Frontal cortex (tissue), 4 donors: Measurements from ENCODE around the gene ANO6. TPM values are rescaled to one million over a fixed set of nuclear protein-coding genes. Genes with fewer than 3 reads are reported as not detected.
"Not testable (repeated sequence)": the region's sequence is repeated elsewhere in the genome, so short reads cannot be mapped to it uniquely, and the experiment has no call there.

Experiments
- DNase-seq, 2 donors: peaks; one replicate each; pipeline ENCODE4 v3.0.0; 2012; ENCODE audit warnings: low spot score in 2 of 2
- FAIRE-seq: peaks from 2 replicates; lab custom pipeline; 2012; peaks lifted over from hg19 to GRCh38; lab: Jason Lieb, UNC
- total RNA-seq: library from RNA; depleted of rRNA; stranded (reverse); fragments of >200 nt; gene quantifications from one replicate; pipeline ENCODE4 v1.2.3, GENCODE V29; 2014
- donor health status: control.
- donor health status: control.
- donor health status: control.

The ANO6 gene
- total RNA-seq, 1 donor from 2014 or later, result 9.4 TPM

- no peak for DNase-seq
- no peak for FAIRE-seq
These were observed 148.0 kb downstream of the ANO6 start for GRCh38 chr12:45363903-45364302.

- no peak for DNase-seq
- FAIRE-seq, result no peak
These were observed 153.1 kb downstream of the ANO6 start for GRCh38 chr12:45368841-45369489.

DNA sequence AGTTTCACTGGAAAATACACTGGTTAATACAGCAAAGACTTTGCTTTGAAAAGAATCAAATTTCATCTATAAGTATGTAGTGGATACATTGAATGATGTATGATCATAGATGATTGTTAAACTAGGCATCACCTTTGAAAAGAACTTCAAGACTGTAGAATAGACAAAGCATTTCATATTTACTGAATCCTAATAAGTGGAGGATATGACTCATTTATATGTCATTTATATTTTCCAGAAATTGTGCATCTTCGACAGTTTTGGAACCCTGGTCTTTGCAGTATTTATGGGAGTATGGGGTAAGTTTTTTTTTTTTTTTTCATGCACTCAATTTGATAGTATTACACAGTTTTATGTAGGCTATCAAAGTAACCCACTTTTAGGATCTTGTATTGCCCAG lies 161.9 kb downstream of the ANO6 start:
- FAIRE-seq (no peak), DNase-seq (no peak)

- DNase-seq (no peak), FAIRE-seq (no peak)
These were observed 163.4 kb downstream of the ANO6 start for GRCh38 chr12:45379261-45379660.

GRCh38 chr12:45381351-45381750 lies 165.5 kb downstream of the ANO6 start:
- DNase-seq, result no peak
- FAIRE-seq, result no peak

DNA sequence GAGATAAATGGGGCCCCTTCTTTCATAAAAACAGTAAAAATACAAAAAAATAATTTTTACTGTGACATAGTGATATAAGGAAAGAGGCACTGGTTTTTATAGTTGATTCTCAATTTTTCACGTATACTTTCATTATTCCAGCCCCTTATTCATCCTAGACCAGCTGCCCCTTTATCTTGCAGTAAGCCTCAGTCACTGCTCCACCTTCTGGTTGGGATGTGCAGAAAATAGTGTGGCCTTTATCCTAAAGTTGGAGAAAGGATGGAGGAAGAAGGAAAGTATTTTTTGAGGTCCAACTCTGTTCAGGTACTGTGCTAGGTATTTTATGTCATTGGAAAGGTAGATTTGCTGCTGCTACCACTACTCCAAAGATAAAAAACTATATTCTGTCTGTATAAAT lies 172.7 kb downstream of the ANO6 start:
- no peak for FAIRE-seq
- DNase-seq, result peak in 1 of 2 donors; percentile 20

DNA sequence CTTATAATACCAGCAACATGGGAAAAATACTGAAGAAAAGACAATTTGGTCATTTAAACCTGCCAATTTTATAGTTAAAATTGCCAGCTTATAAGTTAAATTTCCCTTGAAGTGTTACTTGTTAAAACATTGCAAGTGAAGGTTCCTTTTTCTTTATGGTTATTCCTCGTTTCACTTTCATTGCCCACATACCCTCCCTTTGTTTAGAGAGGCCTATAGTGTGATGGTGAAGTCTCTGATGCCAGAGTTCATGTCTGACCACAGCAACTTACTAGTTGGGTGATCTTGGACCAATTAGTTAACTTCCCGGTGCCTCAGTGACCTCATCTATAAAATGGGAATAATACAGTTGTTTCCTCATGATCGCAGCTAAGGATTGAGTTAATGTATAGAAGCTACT lies 173.5 kb downstream of the ANO6 start:
- FAIRE-seq (no peak), DNase-seq (no peak)

DNA sequence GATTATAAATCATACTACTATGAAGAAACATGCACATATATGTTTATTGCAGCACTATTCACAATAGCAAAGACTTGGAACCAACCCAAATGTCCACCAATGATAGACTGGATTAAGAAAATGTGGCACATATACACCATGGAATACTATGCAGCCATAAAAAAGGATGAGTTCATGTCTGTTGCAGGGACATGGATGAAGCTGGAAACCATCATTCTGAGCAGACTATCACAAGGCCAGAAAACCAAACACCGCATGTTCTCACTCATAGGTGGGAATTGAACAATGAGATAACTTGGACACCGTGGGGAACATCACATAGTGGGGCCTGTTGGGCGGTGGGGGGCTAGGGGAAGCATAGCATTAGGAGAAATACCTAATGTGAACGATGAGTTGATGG lies 181.6 kb downstream of the ANO6 start:
- not testable (repeated sequence) for FAIRE-seq, DNase-seq

DNA sequence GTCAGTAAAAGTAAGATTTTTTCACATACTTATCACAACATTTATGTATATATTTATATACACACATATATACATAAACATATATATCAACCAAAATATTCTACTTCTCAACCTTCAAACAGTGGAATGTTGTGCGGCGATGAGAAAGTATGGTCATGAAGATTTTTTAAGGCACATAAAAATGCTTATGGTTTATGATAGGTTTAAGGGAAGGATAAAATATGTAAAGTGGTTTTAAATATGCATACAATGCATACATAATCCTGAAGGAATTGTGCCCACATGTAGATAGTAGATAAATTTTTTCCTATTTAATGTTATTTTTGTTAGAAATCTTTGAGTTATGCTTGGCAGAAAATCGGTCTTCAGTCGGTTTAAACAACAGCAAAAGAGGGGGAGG lies 182.7 kb downstream of the ANO6 start:
- no peak for DNase-seq
- FAIRE-seq, result no peak

- no peak for FAIRE-seq
- no peak for DNase-seq
These were observed 185.1 kb downstream of the ANO6 start for GRCh38 chr12:45400991-45401390.

DNA sequence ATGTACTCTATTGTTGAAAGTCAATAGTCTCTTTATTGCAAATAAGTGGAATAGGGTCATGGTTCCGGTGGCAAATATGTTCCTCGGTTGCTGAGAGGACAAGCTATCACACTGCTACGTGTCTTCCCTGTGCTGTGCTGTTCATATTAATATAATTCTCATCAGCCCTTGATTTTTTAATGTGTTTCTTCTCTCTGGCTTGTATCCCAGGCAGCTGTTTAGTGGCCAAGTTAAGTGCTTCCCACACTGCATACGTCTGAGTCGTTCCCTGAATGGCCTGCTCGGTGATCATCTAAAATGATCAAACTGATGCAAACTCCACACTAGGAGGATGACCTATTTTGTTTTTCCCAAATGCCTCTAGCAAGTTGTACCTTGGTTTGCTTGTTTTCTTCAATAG lies 186.4 kb downstream of the ANO6 start:
- DNase-seq (no peak), FAIRE-seq (no peak)

DNA sequence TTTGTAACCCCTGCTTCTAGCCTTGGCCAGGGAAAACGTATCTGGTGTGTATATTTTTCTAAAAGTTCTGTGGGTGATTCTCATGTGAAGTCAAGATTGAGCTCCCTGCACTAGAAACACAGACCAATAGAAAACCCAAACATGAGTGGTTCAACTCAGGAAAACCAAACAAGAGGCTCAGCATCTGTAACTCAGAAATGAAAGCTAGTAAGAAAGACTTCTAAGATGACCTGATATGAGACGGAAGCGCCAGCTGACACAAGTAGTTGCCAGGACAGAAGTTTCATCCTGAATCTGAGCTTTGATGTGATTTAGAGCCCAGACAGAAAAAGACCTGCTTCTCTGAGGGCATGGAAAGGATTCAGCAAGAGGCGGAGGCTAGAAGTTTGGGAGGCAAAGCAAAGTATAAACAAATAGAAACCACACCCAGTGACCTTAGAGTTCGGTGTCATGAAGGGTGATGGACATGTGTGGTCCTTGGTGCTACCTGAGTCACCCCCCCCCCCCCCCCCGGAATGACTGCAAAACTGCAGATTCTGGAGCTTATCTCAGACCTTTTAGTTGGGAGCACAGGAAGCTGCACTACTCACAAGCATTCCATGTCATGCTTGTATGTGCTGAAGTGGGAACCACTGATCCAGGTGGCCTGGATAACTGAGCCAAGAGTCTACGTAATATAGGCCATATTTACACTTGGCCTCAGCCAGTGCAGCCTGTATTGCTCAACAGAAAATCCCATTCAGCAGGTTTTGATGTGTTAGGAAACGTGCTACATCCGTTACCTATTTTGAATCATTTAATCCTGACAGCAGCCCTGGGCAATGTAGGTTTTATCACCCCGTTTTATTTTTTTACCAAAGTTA lies 191.3 kb downstream of the ANO6 start:
- DNase-seq (no peak), FAIRE-seq (no peak)

- FAIRE-seq, result no peak
- DNase-seq, result no peak
These were observed 192.3 kb downstream of the ANO6 start for GRCh38 chr12:45407981-45408728.

- no peak for FAIRE-seq
These were observed 192.8 kb downstream of the ANO6 start for GRCh38 chr12:45408729-45409114.

DNA sequence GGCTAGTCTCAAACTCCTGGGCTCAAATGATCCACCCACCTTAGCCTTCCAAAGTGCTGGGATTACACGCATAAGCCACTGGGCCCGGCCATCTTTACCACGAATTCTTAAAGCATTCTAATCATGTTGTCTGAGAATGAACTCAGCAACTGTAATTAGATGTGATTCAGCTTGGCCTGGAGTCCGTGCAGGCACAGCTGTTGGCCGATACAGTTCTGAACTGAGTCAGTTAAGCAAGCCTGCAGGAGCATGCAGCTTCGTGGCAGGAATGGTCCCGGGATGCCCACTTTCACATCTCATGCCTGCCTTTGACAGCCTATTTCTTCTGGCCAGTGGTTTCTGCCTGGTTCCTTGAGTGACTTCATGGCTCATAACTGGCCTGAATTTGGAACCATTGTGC lies 194.1 kb downstream of the ANO6 start:
- DNase-seq (no peak), FAIRE-seq (no peak)

More at GRCh38 chr12:45408729-45409114, 192.8 kb downstream of the ANO6 start:
- no peak for DNase-seq

GRCh38 chr12:45411626-45412025 lies 195.7 kb downstream of the ANO6 start:
- no peak for DNase-seq
- FAIRE-seq, result no peak

- DNase-seq, result no peak
- no peak for FAIRE-seq
These were observed 199.5 kb downstream of the ANO6 start for GRCh38 chr12:45415393-45415817.

GRCh38 chr12:45416126-45416525 lies 200.2 kb downstream of the ANO6 start:
- FAIRE-seq, result no peak
- DNase-seq, result no peak

GRCh38 chr12:45418520-45418919 lies 202.6 kb downstream of the ANO6 start:
- no peak for DNase-seq
- FAIRE-seq, result no peak

GRCh38 chr12:45419317-45419814 lies 203.5 kb downstream of the ANO6 start:
- FAIRE-seq (no peak), DNase-seq (no peak)

GRCh38 chr12:45421736-45422135 lies 205.8 kb downstream of the ANO6 start:
- DNase-seq, result no peak
- FAIRE-seq, result no peak
